IMR-90 (cell line): Measurements from ENCODE around the gene PLA2G12B. TPM values are rescaled to one million over a fixed set of nuclear protein-coding genes. Genes with fewer than 3 reads are reported as not detected.

Experiments
- ATAC-seq: fragments of 200-7000 bp; cut with Tn5 transposase; 2 replicates; pipeline ENCODE4 v1.9.1; 2020; ENCODE audit warnings: low read depth, mild to moderate bottlenecking, moderate library complexity
- BruUV-seq: library from RNA; stranded (reverse); fragments of 400-500 nt; replicated peaks from 2 replicates; lab custom pipeline; 2021; lab: Mats Ljungman, UMichigan
- CTCF ChIA-PET: fragments of 300-600 bp; formaldehyde crosslinking; extraction: SDS; loops from one replicate; lab custom pipeline; 2021; ENCODE audit warnings: antibody characterized with exemption; lab: Yijun Ruan, JAX
- POLR2A ChIA-PET: fragments of 300-600 bp; sonication (Branson Sonifier 250); formaldehyde crosslinking; loops from one replicate; lab custom pipeline; 2022; ENCODE audit warnings: antibody characterized with exemption; ENCODE audit not compliant: unreplicated experiment; lab: Charles Lee
- DNase-seq: peaks from one replicate; pipeline ENCODE4 v3.0.0; 2013
- H2AFZ ChIP-seq: replicated peaks from 2 replicates; pipeline ENCODE3; 2013; ENCODE audit warnings: low read length, mild to moderate bottlenecking; ENCODE audit not compliant: poor library complexity
- H2AK5ac ChIP-seq: 2 replicates; pipeline ENCODE4 v1.6.1; 2013; ENCODE audit warnings: low read depth, low read length, inconsistent platforms
- H2AK9ac ChIP-seq: replicated peaks from 2 replicates; pipeline ENCODE3; 2013; ENCODE audit warnings: mild to moderate bottlenecking, low read depth, low read length, moderate library complexity; ENCODE audit not compliant: poor library complexity
- H2BK120ac ChIP-seq: 2 replicates; pipeline ENCODE4 v1.6.1; 2013; ENCODE audit warnings: low read depth, low read length, inconsistent platforms
- H2BK15ac ChIP-seq: 3 replicates; pipeline ENCODE4 v1.6.1; 2013; ENCODE audit warnings: low read depth, low read length, inconsistent platforms
- H2BK20ac ChIP-seq: 2 replicates; pipeline ENCODE4 v1.6.1; 2013; ENCODE audit warnings: low read depth, mild to moderate bottlenecking, inconsistent platforms, low read length, moderate library complexity
- H2BK5ac ChIP-seq: 2 replicates; pipeline ENCODE4 v1.6.1; 2013; ENCODE audit warnings: mild to moderate bottlenecking, low read depth, low read length, inconsistent platforms; ENCODE audit not compliant: poor library complexity, severe bottlenecking
- H3K14ac ChIP-seq: replicated peaks from 2 replicates; pipeline ENCODE4 v1.6.1; 2013; ENCODE audit warnings: low read depth, low read length, inconsistent platforms
- H3K18ac ChIP-seq: 2 replicates; pipeline ENCODE4 v1.6.1; 2013; ENCODE audit warnings: low read depth, low read length, control low read depth
- H3K23ac ChIP-seq: 2 replicates; pipeline ENCODE4 v1.6.1; 2013; ENCODE audit warnings: low read depth, low read length, inconsistent platforms
- H3K27ac ChIP-seq: 2 replicates; pipeline ENCODE4 v1.5.1; 2013; ENCODE audit warnings: mild to moderate bottlenecking, control low read depth, low read length; ENCODE audit not compliant: insufficient read depth
- H3K27me3 ChIP-seq: 2 replicates; pipeline ENCODE4 v1.6.1; 2013; ENCODE audit warnings: low read length; ENCODE audit not compliant: control insufficient read depth, insufficient read depth
- H3K36me3 ChIP-seq: 2 replicates; pipeline ENCODE4 v1.6.1; 2013; ENCODE audit warnings: low read length, mixed read lengths; ENCODE audit not compliant: control insufficient read depth, insufficient read depth
- H3K4ac ChIP-seq: 2 replicates; pipeline ENCODE4 v1.6.1; 2013; ENCODE audit warnings: low read depth, low read length, inconsistent platforms
- H3K4me1 ChIP-seq: 2 replicates; pipeline ENCODE4 v1.6.1; 2013; ENCODE audit warnings: low read length, mixed read lengths; ENCODE audit not compliant: control insufficient read depth, insufficient read depth
- H3K4me2 ChIP-seq: 2 replicates; pipeline ENCODE4 v1.6.1; 2013; ENCODE audit warnings: low read depth, mild to moderate bottlenecking, control low read depth, low read length, moderate library complexity
- H3K4me3 ChIP-seq: 2 replicates; pipeline ENCODE4 v1.5.1; 2013; ENCODE audit warnings: low read depth, mild to moderate bottlenecking, control low read depth, low read length, moderate library complexity; ENCODE audit not compliant: insufficient read depth
- H3K56ac ChIP-seq: 2 replicates; pipeline ENCODE4 v1.6.1; 2013; ENCODE audit warnings: low read length, inconsistent platforms; ENCODE audit not compliant: insufficient read depth; ENCODE audit errors: extremely low read depth
- H3K79me1 ChIP-seq, 2 experiments: 2 replicates each; pipeline ENCODE4 v1.6.1; 2013; ENCODE audit warnings: low read length in 2 of 2, inconsistent platforms in 1 of 2, low read depth in 1 of 2
- H3K9ac ChIP-seq: 2 replicates; pipeline ENCODE4 v1.6.1; 2013; ENCODE audit warnings: low read depth, low read length, control low read depth
- H3K9me1 ChIP-seq: 2 replicates; pipeline ENCODE4 v1.6.1; 2013; ENCODE audit warnings: low read length, inconsistent platforms; ENCODE audit not compliant: insufficient read depth
- H3K9me3 ChIP-seq: 2 replicates; pipeline ENCODE4 v1.6.1; 2013; ENCODE audit warnings: low read length; ENCODE audit not compliant: control insufficient read depth, insufficient read depth
- H4K20me1 ChIP-seq: 2 replicates; pipeline ENCODE4 v1.6.1; 2013; ENCODE audit warnings: low read length, inconsistent platforms; ENCODE audit not compliant: insufficient read depth
- H4K5ac ChIP-seq: 2 replicates; pipeline ENCODE4 v1.6.1; 2013; ENCODE audit warnings: mild to moderate bottlenecking, low read depth, low read length, control low read depth
- H4K8ac ChIP-seq, 2 experiments: 2 replicates each; pipeline ENCODE4 v1.6.1; 2013; ENCODE audit warnings: low read depth in 2 of 2, low read length in 2 of 2, control low read depth in 1 of 2, inconsistent platforms in 1 of 2
- H4K91ac ChIP-seq: 2 replicates; pipeline ENCODE4 v1.6.1; 2013; ENCODE audit warnings: low read depth, low read length, inconsistent platforms; ENCODE audit not compliant: insufficient read depth
- FOS ChIP-seq: fragments of 150-350 bp; IDR thresholded peaks from 2 replicates; pipeline ENCODE4 v1.6.1; 2016; ENCODE audit warnings: low read depth, low read length
- MXI1 ChIP-seq: IDR thresholded peaks from 2 replicates; pipeline ENCODE4 v1.6.1; 2012; ENCODE audit warnings: low read depth, mild to moderate bottlenecking, low read length, moderate library complexity, borderline replicate concordance
- POLR2A ChIP-seq: IDR thresholded peaks from 2 replicates; pipeline ENCODE4 v1.6.1; 2012; ENCODE audit warnings: mild to moderate bottlenecking, low read depth, low read length
- RAD21 ChIP-seq: IDR thresholded peaks from 2 replicates; pipeline ENCODE4 v1.6.1; 2012; ENCODE audit warnings: low read length, improper control_type of control experiment
- RCOR1 ChIP-seq: IDR thresholded peaks from 2 replicates; pipeline ENCODE4 v1.6.1; 2012; ENCODE audit warnings: mild to moderate bottlenecking, low read length, improper control_type of control experiment; ENCODE audit not compliant: insufficient replicate concordance
- RFX5 ChIP-seq: IDR thresholded peaks from 2 replicates; pipeline ENCODE4 v1.8.0; 2012; ENCODE audit warnings: low read depth, mild to moderate bottlenecking, low read length, moderate library complexity
- WGBS, 2 experiments: methylation state at CpG; one replicate each; pipeline versions ENCODE4 v1.1.5 to v1.1.7; 2013; ENCODE audit warnings: missing lambda C conversion rate in 2 of 2; ENCODE audit not compliant: insufficient read length in 1 of 2; ENCODE audit errors: extremely low coverage in 2 of 2; 5-methylcytosine and 5-hydroxymethylcytosine counted together
- dilution Hi-C: fragments of 300-500 bp; cut with HindIII; formaldehyde crosslinking; loops from one replicate; pipeline ENCODE4 v1.14.3; 2018; ENCODE audit warnings: low sequenced_read_pairs; ENCODE audit not compliant: unreplicated experiment
- in situ Hi-C: fragments of 300-500 bp; cut with MboI; formaldehyde crosslinking; loops from 3 replicates; pipeline ENCODE4 v1.14.3; 2019; ENCODE audit warnings: low sequenced_read_pairs, inconsistent platforms, mixed read lengths
- intact Hi-C: fragments of 100-400 bp; cut with micrococcal nuclease; formaldehyde crosslinking; loops from 2 replicates; pipeline ENCODE4 v1.10.0; 2022
- polyA plus RNA-seq, 3 experiments: library from polyadenylated mRNA; depleted of rRNA; stranded (reverse); fragments of >200 nt; gene quantifications; 2 replicates each; pipeline ENCODE4 v1.2.3, GENCODE V29; 2012; ENCODE audit warnings: low replicate concordance in 1 of 3
- total RNA-seq: library from RNA; depleted of rRNA; stranded (reverse); fragments of >200 nt; gene quantifications from 2 replicates; pipeline ENCODE4 v1.2.3, GENCODE V29; 2012
- TF ChIP-seq, protein P1 (sequence below): fragments of 150-350 bp; IDR thresholded peaks from 2 replicates; pipeline ENCODE4 v1.6.1; 2016; ENCODE audit warnings: low read depth, mild to moderate bottlenecking, low read length, moderate library complexity, borderline replicate concordance
- TF ChIP-seq, protein P2 (sequence below): fragments of 150-350 bp; IDR thresholded peaks from 2 replicates; pipeline ENCODE4 v1.6.1; 2017; ENCODE audit warnings: mild to moderate bottlenecking, antibody characterized with exemption, low read length, low read depth

Gene PLA2G12B
- total and polyA plus RNA-seq, 2 of the 4 experiments (the other 2 are of a cell fraction), result not detected

DNA sequence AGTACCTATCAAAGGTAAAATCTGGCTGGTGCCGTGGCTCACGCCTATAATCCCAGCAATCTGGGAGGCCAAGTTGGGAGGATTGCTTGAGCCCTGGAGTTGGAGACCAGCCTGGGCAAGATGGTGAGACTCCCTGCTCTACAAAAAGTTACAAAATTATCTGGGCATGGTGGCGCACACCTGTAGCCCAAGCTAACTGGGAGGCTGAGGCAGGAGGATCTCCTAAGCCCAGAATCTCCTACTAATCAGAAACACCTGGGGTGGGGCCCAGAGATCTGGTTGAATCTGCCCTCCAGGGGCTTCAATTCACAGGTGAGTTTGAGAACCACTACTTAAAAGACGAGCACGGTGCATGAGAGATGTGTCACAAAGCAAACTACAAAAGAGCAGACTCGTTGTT is 2.4 kb downstream of the PLA2G12B start:
- Histone ChIP-seq H3K23ac (no peak overlapping the region), H3K4me3 (no peak overlapping the region), H3K9me1 (no peaks in the 10 kb centered on the region), H3K27ac (no peak overlapping the region), H3K4ac (no peak overlapping the region), H4K5ac (no peak overlapping the region), H2BK5ac (no peak overlapping the region), H3K9ac (no peak overlapping the region), H2BK15ac (no peak overlapping the region), H3K79me1 (no peaks in the 10 kb centered on the region), H4K8ac (no peak overlapping the region), H3K14ac (no peak overlapping the region), H4K20me1 (no peaks in the 10 kb centered on the region), H4K91ac (no peak overlapping the region), H3K56ac (no peak overlapping the region), H3K36me3 (no peaks in the 10 kb centered on the region), H2AK5ac (no peak overlapping the region), H2BK120ac (no peak overlapping the region), H2AK9ac (no peak overlapping the region), H2BK20ac (no peak overlapping the region), H2AFZ (no peak overlapping the region), H3K27me3 (peaks cover 34% of the 10 kb centered on the region), H3K18ac (no peak overlapping the region), H3K4me1 (no peaks in the 10 kb centered on the region), H3K9me3 (no peaks in the 10 kb centered on the region; the same call in 1 of the 2 replicates), H3K4me2 (no peak overlapping the region)
- intact Hi-C loops (no loop called here), dilution Hi-C loops (no loop called here), in situ Hi-C loops (no loop called here)
- BruUV-seq, result no TSS peak
- ATAC-seq, result no peak
- CTCF ChIA-PET, result no interaction called here
- TF ChIP-seq, protein P1, sequence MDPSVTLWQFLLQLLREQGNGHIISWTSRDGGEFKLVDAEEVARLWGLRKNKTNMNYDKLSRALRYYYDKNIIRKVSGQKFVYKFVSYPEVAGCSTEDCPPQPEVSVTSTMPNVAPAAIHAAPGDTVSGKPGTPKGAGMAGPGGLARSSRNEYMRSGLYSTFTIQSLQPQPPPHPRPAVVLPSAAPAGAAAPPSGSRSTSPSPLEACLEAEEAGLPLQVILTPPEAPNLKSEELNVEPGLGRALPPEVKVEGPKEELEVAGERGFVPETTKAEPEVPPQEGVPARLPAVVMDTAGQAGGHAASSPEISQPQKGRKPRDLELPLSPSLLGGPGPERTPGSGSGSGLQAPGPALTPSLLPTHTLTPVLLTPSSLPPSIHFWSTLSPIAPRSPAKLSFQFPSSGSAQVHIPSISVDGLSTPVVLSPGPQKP, result no peak
- TF ChIP-seq FOS, result no peak
- TF ChIP-seq RFX5, result no peak
- TF ChIP-seq RCOR1, result no peak
- TF ChIP-seq, protein P2, sequence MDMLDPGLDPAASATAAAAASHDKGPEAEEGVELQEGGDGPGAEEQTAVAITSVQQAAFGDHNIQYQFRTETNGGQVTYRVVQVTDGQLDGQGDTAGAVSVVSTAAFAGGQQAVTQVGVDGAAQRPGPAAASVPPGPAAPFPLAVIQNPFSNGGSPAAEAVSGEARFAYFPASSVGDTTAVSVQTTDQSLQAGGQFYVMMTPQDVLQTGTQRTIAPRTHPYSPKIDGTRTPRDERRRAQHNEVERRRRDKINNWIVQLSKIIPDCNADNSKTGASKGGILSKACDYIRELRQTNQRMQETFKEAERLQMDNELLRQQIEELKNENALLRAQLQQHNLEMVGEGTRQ, result no peak
- TF ChIP-seq MXI1, result no peak
- no peak for TF ChIP-seq POLR2A
- TF ChIP-seq RAD21, result no peak
- POLR2A ChIA-PET, result no interaction called here
- WGBS, 2 experiments, result no CpG with 5 or more reads among the region's 6 CpGs
- DNase-seq, result no peak
